ENCODE measurements around the gene LCE1F.

The LCE1F gene

DNA sequence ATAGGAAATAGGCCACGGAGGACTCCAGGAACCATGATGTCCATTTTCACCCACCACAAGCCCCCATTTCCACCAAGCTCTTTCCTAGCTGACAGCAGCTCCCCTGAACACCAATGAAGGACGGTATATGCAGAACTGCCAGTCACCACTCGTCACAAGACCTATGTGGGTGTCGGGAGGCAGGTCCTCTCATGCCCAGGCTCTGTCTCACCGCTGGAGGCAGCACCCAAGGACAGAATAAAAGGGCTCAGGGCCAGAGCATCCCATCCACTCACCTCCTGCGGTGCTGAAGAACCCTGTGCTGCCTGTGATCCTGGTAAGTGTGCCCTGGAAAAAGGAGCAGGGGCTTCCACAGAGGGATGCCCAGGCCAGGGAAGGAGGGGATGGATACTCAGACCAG lies at the start of gene LCE1F:
Gene LCE1F (plus strand): TSS at position 266 of the 400 bp plus-strand sequence. CDS start 1,232 bp downstream, outside the sequence.
- no peak for FAIRE-seq

- FAIRE-seq: no peak
Measured at GRCh38 chr1:152725261-152725660, 49.7 kb upstream of the LCE1F start.

GRCh38 chr1:152728986-152729385 lies 46.0 kb upstream of the LCE1F start:
- no peak for FAIRE-seq

DNA sequence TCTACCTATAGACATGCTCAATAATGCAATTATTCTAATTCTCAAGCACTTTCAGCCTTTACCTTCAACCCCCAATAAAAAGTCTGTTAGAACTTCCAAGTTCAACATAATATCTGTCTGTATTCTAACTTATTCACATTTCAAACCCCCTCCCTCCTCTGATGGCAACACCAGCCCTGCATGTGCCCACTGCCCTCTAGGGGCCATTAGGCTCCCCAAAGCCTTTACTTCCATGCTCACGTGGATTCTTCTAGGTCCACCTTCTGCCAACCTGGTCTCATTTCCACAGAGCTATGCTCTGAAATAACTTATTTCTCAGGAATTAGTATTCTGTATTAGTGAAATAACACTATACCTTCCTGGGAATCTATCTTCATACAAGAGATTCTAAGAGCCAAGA lies 39.3 kb upstream of the LCE1F start:
- FAIRE-seq: no peak

DNA sequence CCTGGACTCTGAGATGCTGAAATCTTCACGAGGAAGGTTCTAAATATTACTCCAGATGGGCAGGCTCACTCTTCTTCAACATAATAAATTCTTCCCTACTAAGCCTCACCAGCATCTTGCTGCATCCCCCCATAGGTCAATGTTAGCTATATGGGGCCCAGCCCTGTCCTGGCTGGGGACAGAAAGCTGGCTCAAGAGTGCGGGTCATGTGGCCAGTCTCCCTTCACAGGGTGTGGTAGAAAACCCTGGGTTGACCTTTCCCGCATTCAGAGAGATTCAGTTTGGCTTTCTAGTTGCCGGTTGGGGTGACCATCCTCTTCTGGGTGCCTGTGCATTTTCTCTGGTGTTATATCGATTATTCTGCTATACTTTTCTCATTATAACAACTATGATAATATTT lies 36.9 kb upstream of the LCE1F start:
- no peak for FAIRE-seq

DNA sequence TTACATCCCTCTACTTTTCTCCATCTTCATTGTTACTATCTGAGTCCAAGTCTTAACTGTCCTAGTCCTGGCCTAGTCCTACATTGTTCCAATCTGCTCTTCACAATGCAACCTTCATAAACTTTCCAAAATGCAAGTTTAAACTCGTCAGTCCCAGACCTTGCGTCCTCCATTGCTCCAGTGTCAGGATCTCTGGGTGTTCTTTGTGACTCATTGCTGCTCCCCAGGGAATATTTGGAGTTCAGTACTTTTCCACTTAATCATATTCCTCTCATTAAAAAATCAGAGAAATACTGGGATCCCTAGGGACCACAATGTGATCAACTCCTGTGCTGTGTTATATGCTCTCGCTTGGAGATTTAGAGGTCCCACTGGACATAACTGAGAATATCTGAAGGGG lies 35.1 kb upstream of the LCE1F start:
- no peak for FAIRE-seq

GRCh38 chr1:152741656-152742055 lies 33.3 kb upstream of the LCE1F start:
- no peak for FAIRE-seq

DNA sequence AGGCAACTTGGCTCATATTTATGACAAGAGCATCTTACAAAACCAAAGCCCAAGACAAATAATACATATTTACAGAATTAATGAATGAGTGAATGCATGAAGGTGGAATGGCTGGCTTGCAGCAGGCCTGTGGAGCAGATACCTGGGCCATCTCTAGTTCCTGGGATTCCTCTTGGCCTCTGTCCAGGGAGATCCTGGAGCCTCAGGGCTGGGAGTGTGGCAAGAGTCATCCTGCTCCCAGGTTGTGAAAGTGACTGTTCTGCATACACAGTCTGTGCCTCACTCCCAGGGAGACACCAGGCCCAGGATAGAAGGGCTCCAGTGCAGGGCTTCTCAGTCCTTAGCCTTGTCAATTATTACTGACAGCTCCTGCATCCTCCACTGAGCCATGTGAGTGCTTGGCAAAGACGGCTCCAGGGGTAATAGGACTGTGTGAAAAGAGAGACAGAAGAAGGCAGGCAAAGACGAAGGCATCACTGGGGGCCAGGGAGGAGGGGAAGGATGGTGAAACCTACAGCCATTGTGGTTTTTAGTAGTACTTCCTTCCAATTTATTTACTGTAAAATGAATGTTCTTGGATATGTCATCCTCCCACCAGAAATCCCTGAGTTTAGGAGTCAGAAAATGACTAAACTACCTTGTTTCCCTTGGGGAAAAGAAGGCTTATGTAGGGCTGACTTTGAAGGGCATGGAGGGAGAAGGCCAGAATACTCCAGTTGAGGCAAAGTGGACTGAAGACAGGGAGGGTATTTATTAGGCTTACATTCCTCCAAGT lies 31.4 kb upstream of the LCE1F start:
- FAIRE-seq: no peak

DNA sequence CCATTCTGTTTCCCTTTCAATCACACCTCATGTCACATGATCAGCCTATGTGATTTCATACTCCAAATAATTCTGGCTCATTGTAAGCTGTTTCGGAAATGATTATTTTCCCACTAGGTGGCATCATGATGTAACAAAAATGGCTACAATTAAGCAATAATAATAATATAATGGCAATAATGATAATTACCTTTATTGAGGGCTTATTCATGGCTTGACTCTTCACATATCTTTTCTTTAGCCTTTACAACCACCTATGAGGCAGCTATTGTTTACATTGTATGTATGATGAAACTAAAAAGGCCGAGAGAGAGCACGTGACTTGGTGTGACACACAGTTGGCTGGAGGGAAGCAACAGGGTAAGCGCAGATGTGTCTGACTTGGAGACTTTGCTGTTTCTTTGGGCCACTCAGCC lies 29.6 kb upstream of the LCE1F start:
- FAIRE-seq: no peak

- no peak for FAIRE-seq
Measured at GRCh38 chr1:152745765-152746444, 29.0 kb upstream of the LCE1F start.

- FAIRE-seq: no peak
Measured at GRCh38 chr1:152747831-152748230, 27.1 kb upstream of the LCE1F start.

- no peak for FAIRE-seq
Measured at GRCh38 chr1:152752225-152752624, 22.7 kb upstream of the LCE1F start.

- FAIRE-seq: no peak
Measured at GRCh38 chr1:152753586-152753985, 21.4 kb upstream of the LCE1F start.

DNA sequence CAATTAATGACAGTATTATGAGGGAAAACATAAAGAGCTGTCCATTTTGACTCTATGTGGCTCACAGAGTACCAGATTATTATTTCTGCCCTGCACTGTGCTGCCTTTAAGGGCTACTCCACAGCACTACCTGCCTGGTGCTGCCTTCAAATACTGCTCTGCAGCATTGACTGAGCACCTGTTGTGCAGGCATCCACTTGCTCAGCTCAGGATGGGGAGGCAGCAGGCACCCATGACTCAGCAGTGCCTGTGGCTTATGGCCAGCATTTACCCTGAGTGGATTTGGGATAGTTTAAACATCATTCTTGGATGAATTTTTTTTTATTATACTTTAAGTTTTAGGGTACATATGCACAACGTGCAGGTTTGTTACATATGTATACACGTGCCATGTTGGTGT lies 18.1 kb upstream of the LCE1F start:
- FAIRE-seq: no peak

- no peak for FAIRE-seq
Measured at GRCh38 chr1:152757747-152758146, 17.2 kb upstream of the LCE1F start, which contains the start of gene KPRP. KPRP (plus strand) TSS chr1:152758025; CDS start chr1:152759589, 1,564 bp downstream.

- no peak for FAIRE-seq
Measured at GRCh38 chr1:152758636-152759035, 16.3 kb upstream of the LCE1F start.

DNA sequence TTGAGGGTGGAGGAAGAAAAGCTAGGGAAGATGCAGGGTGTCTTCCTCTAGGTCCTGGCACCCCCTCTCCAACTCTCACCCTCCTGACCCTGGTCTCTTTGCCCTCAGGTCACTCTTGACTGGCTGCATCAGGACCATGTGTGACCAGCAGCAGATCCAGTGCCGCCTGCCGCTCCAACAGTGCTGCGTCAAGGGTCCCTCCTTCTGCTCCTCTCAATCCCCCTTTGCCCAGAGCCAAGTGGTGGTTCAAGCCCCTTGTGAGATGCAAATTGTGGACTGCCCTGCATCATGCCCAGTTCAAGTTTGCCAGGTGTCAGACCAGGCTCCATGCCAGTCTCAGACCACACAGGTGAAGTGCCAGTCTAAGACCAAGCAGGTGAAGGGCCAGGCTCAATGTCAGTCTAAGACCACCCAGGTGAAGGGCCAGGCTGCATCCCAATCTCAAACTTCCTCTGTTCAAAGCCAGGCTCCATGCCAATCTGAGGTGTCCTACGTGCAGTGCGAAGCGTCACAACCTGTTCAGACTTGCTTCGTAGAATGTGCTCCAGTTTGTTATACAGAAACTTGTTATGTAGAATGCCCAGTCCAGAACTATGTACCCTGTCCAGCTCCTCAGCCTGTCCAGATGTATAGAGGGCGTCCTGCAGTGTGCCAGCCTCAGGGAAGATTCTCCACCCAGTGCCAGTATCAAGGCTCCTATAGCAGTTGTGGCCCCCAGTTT lies 15.3 kb upstream of the LCE1F start:
- FAIRE-seq: no peak

DNA sequence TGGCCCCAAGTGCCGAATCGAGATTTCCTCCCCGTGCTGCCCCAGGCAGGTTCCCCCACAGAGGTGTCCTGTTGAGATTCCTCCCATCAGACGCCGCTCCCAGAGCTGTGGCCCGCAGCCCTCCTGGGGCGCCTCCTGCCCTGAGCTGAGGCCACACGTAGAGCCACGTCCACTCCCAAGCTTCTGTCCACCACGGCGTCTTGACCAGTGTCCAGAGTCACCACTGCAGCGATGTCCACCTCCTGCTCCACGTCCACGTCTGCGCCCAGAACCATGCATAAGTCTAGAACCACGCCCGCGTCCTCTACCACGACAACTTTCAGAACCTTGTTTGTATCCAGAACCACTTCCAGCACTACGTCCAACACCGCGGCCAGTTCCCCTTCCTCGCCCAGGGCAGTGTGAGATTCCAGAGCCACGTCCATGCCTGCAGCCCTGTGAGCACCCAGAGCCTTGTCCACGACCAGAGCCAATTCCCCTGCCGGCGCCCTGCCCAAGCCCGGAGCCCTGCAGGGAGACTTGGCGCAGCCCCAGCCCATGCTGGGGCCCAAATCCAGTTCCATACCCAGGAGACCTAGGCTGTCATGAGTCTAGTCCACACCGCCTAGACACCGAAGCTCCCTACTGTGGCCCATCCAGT lies 14.3 kb upstream of the LCE1F start:
- FAIRE-seq: no peak

GRCh38 chr1:152761609-152762213 lies 13.2 kb upstream of the LCE1F start:
- FAIRE-seq: no peak

DNA sequence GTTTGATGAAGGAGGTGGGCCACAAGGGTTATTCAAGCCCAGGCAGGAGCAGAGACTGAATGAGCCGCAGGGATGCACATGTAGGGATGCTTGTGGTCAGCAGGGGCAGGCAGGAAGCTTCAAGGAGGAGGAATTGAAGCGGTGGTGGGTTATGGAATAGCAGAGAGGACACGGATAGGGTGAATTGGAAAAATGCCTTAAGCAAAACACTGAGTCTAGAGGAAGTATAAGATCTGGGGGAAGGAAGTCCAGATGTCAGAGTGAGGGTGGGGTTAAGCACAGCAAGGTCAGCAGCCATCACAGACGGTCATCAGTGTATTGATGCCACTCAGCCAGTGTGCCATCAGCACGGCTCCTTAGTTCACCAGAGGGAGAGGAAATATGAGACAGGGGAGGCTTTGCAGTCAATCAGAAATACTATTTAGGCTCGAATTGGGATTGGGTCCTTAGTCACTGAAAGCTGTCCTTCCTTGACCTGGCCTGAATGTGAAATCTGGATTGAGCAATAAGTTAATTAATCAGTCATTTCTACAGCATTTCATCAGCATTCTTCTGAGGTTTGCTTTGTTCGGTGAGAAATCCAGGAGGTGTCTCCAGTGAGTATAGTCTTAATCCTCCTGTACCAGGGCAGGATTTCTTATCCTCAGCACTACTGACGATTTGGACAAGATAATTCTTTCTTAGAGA lies 6.0 kb upstream of the LCE1F start:
- FAIRE-seq: no peak

- FAIRE-seq: no peak
Measured at GRCh38 chr1:152770411-152770810, 4.5 kb upstream of the LCE1F start.

DNA sequence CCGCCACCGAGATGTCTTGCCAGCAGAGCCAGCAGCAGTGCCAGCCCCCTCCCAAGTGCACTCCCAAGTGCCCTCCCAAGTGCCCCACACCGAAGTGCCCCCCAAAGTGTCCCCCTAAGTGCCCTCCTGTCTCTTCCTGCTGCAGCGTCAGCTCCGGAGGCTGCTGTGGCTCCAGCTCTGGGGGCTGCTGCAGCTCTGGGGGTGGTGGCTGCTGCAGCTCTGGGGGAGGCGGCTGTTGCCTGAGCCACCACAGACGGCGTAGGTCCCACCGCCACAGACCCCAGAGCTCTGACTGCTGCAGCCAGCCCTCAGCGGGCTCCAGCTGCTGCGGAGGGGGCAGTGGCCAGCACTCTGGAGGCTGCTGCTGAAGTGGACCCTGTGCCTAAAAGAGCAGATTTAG lies 1.4 kb downstream of the LCE1F start:
- FAIRE-seq: no peak

Data from A204.1 (cell line).